D721Med (cell line): ENCODE measurements around the gene NR2F1-AS1.

ENCODE experiments used
- DNase-seq: peaks from one replicate; pipeline ENCODE4 v3.0.0; 2011; ENCODE audit warnings: low spot score; ENCODE audit not compliant: insufficient read length
- FAIRE-seq: peaks from 2 replicates; lab custom pipeline; 2011; peaks lifted over from hg19 to GRCh38; lab: Jason Lieb, UNC
- CTCF ChIP-seq: IDR thresholded peaks from 2 replicates; pipeline ENCODE4 v1.5.1; 2012; ENCODE audit warnings: mild to moderate bottlenecking, control low read depth; ENCODE audit not compliant: insufficient read depth; ENCODE audit errors: missing control alignments

NR2F1-AS1 gene

GRCh38 chr5:93609762-93610161 is 28.7 kb upstream of the NR2F1-AS1 start:
- FAIRE-seq: no peak
- DNase-seq: no peak
- no peak for TF ChIP-seq CTCF

- TF ChIP-seq CTCF: no peak
- FAIRE-seq (no peak), DNase-seq (no peak)
Measured at GRCh38 chr5:93608855-93609254, 27.8 kb upstream of the NR2F1-AS1 start.

- FAIRE-seq (no peak), DNase-seq (no peak)
- TF ChIP-seq CTCF: peak; percentile 82
Measured at GRCh38 chr5:93607367-93608258, 26.6 kb upstream of the NR2F1-AS1 start.

GRCh38 chr5:93606382-93606752 is 25.3 kb upstream of the NR2F1-AS1 start:
- no peak for FAIRE-seq
- no peak for DNase-seq
- TF ChIP-seq CTCF: no peak

- no peak for TF ChIP-seq CTCF
- FAIRE-seq (no peak), DNase-seq (no peak)
Measured at GRCh38 chr5:93604644-93605515, 23.9 kb upstream of the NR2F1-AS1 start.

- TF ChIP-seq CTCF: no peak
- DNase-seq: no peak
Measured at GRCh38 chr5:93603793-93604643, 23.0 kb upstream of the NR2F1-AS1 start.

More at GRCh38 chr5:93603793-93604643, 23.0 kb upstream of the NR2F1-AS1 start:
- FAIRE-seq: no peak
